SHP77 treated with DMSO at 0.1 percent for 48 hours (cell line): Measurements from ENCODE around the gene EPHA1.
"Not testable (repeated sequence)": the region's sequence is repeated elsewhere in the genome, so short reads cannot be mapped to it uniquely, and the experiment has no call there.

Experiments
- DNase-seq: peaks from one replicate; lab custom pipeline; 2025; lab: John Stamatoyannopoulos, UW

Gene EPHA1

GRCh38 chr7:143431109-143431508 lies 22.5 kb upstream of the EPHA1 start:
- no peak for DNase-seq

- DNase-seq: no peak
Measured at GRCh38 chr7:143429770-143430698, 21.4 kb upstream of the EPHA1 start.

GRCh38 chr7:143426479-143427142 lies 18.0 kb upstream of the EPHA1 start:
- DNase-seq: no peak

- not testable (repeated sequence) for DNase-seq
Measured at GRCh38 chr7:143424476-143424875, 15.8 kb upstream of the EPHA1 start.

GRCh38 chr7:143422033-143422432 lies 13.4 kb upstream of the EPHA1 start:
- no peak for DNase-seq

GRCh38 chr7:143420624-143421023 lies 12.0 kb upstream of the EPHA1 start:
- not testable (repeated sequence) for DNase-seq

GRCh38 chr7:143419880-143420279 lies 11.2 kb upstream of the EPHA1 start:
- no peak for DNase-seq

- DNase-seq: no peak
Measured at GRCh38 chr7:143418681-143419458, 10.2 kb upstream of the EPHA1 start.

GRCh38 chr7:143417734-143418383 lies 9.2 kb upstream of the EPHA1 start:
- no peak for DNase-seq

- DNase-seq: peak; percentile 8
Measured at GRCh38 chr7:143416565-143417149, 8.0 kb upstream of the EPHA1 start.

- DNase-seq: no peak
Measured at GRCh38 chr7:143415742-143416397, 7.2 kb upstream of the EPHA1 start.

GRCh38 chr7:143415209-143415608 lies 6.6 kb upstream of the EPHA1 start:
- not testable (repeated sequence) for DNase-seq

GRCh38 chr7:143413123-143413522 lies 4.5 kb upstream of the EPHA1 start:
- DNase-seq: no peak

GRCh38 chr7:143411976-143412708 lies 3.5 kb upstream of the EPHA1 start:
- DNase-seq: no peak

GRCh38 chr7:143410521-143411004 lies 1.9 kb upstream of the EPHA1 start:
- DNase-seq: no peak

- no peak for DNase-seq
Measured at GRCh38 chr7:143408252-143408685, 387 bp downstream of the EPHA1 start.

- DNase-seq: no peak
Measured at GRCh38 chr7:143407287-143408251, 1.1 kb downstream of the EPHA1 start.

GRCh38 chr7:143406002-143406357 lies 2.7 kb downstream of the EPHA1 start:
- no peak for DNase-seq
